Right ventricle myocardium inferior (tissue), 1 donor: ENCODE measurements around the gene TMEM101. TPM values are rescaled to one million over a fixed set of nuclear protein-coding genes. Genes with fewer than 3 reads are reported as not detected.
"Not testable (repeated sequence)": the region's sequence is repeated elsewhere in the genome, so short reads cannot be mapped to it uniquely, and the experiment has no call there.

Experiments used
- ATAC-seq: fragments of 200-7000 bp; cut with Tn5 transposase; one replicate; pipeline ENCODE4 v1.9.1; 2020; ENCODE audit warnings: mild to moderate bottlenecking, moderate library complexity
- DNase-seq: peaks from one replicate; pipeline ENCODE4 v3.0.0; 2021; ENCODE audit errors: missing footprints
- intact Hi-C: fragments of 100-400 bp; cut with DNase I; formaldehyde crosslinking; loops from one replicate; pipeline ENCODE4 v1.11.0; 2022
- long read RNA-seq: library from polyadenylated mRNA; unstranded; transcript quantifications from one replicate; pipeline ENCODE4 v2.0.0, GENCODE V29; 2021
- total RNA-seq: library from RNA; stranded (reverse); fragmentation: NEBNext Ultra II Directional; extraction: Animal tissue kit (Norgen Biotek cat#: 25700); gene quantifications from one replicate; pipeline ENCODE4 v1.2.1, GENCODE V29; 2021
- donor health status: DM: no; HTN: yes; CAD: no; lungs with severe emphysema.

TMEM101 gene
- 21.5 TPM for total RNA-seq
- long read RNA-seq, transcript TMEM101-201 (4 exons, 1,536 nt): major isoform, 19 of 20 reads
- long read RNA-seq, partial matches to known transcripts: 0 of 20 reads
- long read RNA-seq, other reads (novel, unspliced or antisense): 1 of 20 reads

GRCh38 chr17:44014437-44015172, at the start of gene TMEM101:
Gene TMEM101 (minus strand): TSS chr17:44014963. CDS start chr17:44014952, 11 bp downstream.
- intact Hi-C loops: loop anchor here (5.0 kb wide), 1 partner anchor 108 kb away; the partner anchor contains the start of gene HDAC5
- ATAC-seq (peak; percentile 88), DNase-seq (peak; percentile 96)

GRCh38 chr17:44063704-44064639, 49.2 kb upstream of the TMEM101 start:
- ATAC-seq: no peak
- DNase-seq: no peak
- intact Hi-C loops: loop anchor here (2.0 kb wide), 1 partner anchor 57 kb away; no protein-coding TSS in a partner anchor

GRCh38 chr17:44062871-44063270, 48.1 kb upstream of the TMEM101 start:
- intact Hi-C loops: loop anchor here (2.0 kb wide), 1 partner anchor 56 kb away; no protein-coding TSS in a partner anchor
- DNase-seq (no peak), ATAC-seq (no peak)

- intact Hi-C loops: no loop called here
- no peak for DNase-seq
- no peak for ATAC-seq
These were observed 46.7 kb upstream of the TMEM101 start for GRCh38 chr17:44061446-44061845.

GRCh38 chr17:44059101-44059892, 44.5 kb upstream of the TMEM101 start:
- intact Hi-C loops: no loop called here
- ATAC-seq: no peak
- no peak for DNase-seq

- intact Hi-C loops: no loop called here
- no peak for DNase-seq
- peak; percentile 81 for ATAC-seq
These were observed 38.5 kb upstream of the TMEM101 start for GRCh38 chr17:44053125-44053872.

GRCh38 chr17:44049294-44050060, 34.7 kb upstream of the TMEM101 start:
- intact Hi-C loops: loop anchor here (10.0 kb wide), 1 partner anchor 105 kb away; the partner anchor contains the start of gene PPY
- no peak for DNase-seq
- no peak for ATAC-seq

GRCh38 chr17:44046893-44047292, 32.1 kb upstream of the TMEM101 start:
- intact Hi-C loops: loop anchor here (10.0 kb wide), 1 partner anchor 102 kb away; the partner anchor contains the start of gene PPY
- not testable (repeated sequence) for ATAC-seq, DNase-seq

- ATAC-seq (no peak), DNase-seq (no peak)
- intact Hi-C loops: loop anchor here (10.0 kb wide), 1 partner anchor 101 kb away; the partner anchor contains the start of gene PPY
These were observed 30.7 kb upstream of the TMEM101 start for GRCh38 chr17:44045486-44045885.

GRCh38 chr17:44044071-44044470, 29.3 kb upstream of the TMEM101 start:
- ATAC-seq (no peak), DNase-seq (no peak)
- intact Hi-C loops: loop anchor here (5.0 to 10.0 kb wide), 2 partner anchors 37 to 99 kb away; partner anchors contain the start of gene PPY

- intact Hi-C loops: loop anchor here (5.0 to 10.0 kb wide), 2 partner anchors 36 to 98 kb away; partner anchors contain the start of gene PPY
- ATAC-seq: no peak
- no peak for DNase-seq
These were observed 28.5 kb upstream of the TMEM101 start for GRCh38 chr17:44043272-44043696.

- peak; percentile 27 for ATAC-seq
- intact Hi-C loops: loop anchor here (5.0 to 10.0 kb wide), 2 partner anchors 33 to 95 kb away; partner anchors contain the start of gene PPY
- DNase-seq: no peak
These were observed 25.3 kb upstream of the TMEM101 start for GRCh38 chr17:44039829-44040635.

- peak; percentile 8 for ATAC-seq
- intact Hi-C loops: no loop called here
- no peak for DNase-seq
These were observed 23.8 kb upstream of the TMEM101 start for GRCh38 chr17:44038604-44039011.

- intact Hi-C loops: no loop called here
- no peak for DNase-seq
- ATAC-seq: no peak
These were observed 22.7 kb upstream of the TMEM101 start for GRCh38 chr17:44037471-44037870.

- DNase-seq, ATAC-seq, intact Hi-C loops: not testable (repeated sequence)
These were observed 19.9 kb upstream of the TMEM101 start for GRCh38 chr17:44034688-44035087.
